Measurements from ENCODE around the gene ATAT1.

The ATAT1 gene

DNA sequence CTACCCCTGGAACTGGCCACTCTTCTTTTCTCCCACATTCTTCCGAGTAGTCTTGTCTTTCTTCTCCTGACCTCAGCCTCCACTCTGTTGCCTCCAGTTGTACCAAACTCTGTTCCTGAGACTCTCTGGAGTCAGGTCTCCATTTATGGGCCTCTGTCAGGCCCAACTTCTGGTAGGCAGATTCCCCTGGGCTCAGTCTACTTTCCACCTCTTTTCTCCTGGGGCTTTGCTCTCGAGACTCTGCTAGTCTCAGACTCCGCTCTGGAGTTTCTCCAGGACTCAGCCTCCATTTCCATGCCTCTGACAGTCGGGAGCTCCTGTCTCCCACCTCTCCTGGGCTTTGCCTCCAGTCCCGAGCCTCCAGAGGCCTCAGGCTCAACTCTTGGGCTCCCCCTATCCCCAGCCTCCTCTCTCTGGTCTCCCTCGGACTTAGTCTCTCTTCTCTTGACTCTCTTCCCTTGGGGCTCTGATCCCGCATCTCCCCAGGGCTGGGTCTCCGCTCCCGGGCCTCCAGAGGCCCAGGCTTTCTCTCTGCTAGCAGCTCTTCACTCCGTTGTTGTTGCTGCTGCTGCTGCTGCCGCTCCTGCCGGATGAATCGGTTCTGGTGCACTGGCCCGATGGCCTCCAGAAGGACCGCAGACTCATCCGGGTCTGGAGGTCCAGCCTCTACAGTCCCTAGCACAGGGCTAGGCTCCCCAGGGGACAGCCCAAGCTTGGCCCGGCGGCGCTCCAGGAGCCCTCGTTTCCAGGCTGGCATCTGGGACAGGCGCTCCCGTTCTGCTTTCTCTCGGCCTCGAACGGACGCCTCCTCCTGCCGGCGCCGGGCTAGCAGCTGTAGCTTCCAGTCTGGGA lies 58.7 kb downstream of the ATAT1 start:
- DNase-seq, result no peak

- peak; percentile 82 for DNase-seq
These were observed 59.6 kb downstream of the ATAT1 start, which contains the start of gene PPP1R18 for GRCh38 chr6:30686009-30686907. Gene PPP1R18, minus strand, starts transcription at chr6:30686645. Its CDS starts 627 bp downstream, at chr6:30686018.

GRCh38 chr6:30686908-30687658 lies 60.4 kb downstream of the ATAT1 start:
- DNase-seq, result peak; percentile 74

DNA sequence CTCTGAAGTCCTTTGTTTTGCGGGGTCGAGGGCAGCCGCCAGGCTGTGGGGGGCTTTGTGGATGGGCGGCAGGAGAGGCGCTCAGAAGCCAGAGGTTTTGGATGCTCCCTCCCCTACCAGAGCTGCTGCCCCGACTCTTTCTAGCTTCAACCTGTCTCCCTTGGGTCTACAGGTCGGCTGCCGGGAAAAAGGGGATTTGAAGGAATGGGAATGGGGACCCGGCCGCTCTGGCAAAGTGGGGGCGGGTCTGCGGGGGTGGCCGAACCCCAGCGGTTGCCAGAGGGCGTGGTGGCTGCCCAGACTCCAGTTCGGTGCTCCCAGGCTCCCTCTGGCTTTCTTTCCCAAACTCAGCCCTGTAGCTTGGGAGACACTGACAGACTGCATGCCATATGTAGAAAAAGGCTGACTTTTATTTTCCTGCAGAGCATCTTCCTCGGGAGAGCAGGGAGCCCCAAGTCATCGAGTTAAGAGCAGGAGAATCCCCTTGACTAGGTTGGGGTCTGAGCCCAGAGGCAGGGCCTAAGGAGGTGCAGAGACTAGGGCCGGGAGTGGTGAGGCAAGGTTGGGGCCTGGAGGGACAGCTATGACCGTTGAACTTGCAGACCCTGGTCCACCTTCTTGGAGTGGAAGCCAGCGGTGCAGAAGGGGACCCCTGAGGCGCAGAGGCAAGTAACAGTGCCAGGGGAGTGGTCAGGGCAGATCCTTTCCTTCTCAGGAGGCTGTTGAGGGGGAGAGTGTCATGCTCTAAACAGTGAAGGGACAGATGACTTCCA lies 61.2 kb downstream of the ATAT1 start:
- no peak for DNase-seq

DNA sequence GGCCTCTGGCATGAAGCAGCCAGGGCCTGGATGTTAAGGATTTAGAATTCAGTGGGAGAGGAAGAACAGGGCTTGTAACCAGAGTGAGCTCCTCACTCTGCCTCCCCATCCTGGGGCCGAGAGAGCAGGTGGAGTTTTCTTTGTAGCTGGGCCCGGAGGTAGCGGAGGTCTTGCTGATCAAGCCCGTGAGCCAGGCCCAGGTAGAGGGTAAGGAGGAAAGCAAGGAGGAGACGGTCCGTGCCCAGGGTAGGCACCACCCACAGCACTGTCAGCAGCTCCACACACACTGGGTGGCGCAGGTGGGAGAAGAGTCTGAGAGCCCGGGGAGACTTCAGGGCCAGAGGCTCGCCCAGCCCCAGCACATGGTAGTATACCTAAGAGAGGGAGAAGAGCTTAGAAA lies 61.9 kb downstream of the ATAT1 start:
- DNase-seq, result no peak

GRCh38 chr6:30689022-30689865 lies 62.6 kb downstream of the ATAT1 start:
- no peak for DNase-seq

GRCh38 chr6:30689985-30690384 lies 63.3 kb downstream of the ATAT1 start:
- DNase-seq, result no peak

DNA sequence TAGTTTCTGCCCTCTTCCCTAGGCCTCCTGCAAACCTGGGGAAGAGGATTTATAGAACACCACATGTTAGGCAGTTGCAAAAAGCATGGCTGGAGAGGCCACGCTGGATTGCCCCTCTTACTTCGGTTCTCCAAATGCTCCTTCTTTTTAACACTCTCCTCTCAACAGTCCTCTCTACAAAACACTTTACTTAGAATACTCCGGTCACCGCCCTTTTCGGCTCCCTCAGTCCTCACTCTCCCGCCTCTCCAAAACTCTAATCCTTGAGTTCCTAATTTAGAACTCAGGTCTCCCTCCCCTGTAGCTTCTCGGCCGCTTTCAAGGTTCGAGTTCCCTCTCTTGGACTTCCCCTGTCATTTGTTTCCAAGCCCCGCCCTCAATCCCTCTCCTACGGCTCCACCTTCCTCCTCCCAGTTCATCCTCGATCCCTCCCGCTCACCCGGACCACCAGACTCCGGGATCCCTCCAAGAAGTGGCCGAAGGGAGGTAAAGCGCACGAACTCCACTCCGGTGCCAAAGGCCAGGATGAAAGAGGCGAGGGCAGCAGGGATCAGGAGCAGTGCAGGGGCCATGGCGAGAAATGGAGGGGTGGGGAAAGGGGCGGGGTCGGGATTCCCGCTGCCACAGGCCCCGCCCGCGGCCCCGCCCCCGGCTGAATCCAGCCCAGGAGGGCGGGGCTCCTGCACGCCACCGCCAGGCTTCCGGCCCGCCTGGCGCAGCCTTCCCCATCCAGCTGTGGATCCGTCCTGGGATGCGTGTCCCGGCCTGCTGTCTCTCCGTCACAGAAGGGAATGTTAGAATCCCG lies 63.9 kb downstream of the ATAT1 start, which contains the start of gene NRM:
Gene NRM, minus strand, starts transcription at position 582 of the 805 bp plus-strand sequence. Its CDS starts 10 bp downstream, at position 572.
- DNase-seq, result peak; percentile 77

GRCh38 chr6:30691208-30691847 lies 64.7 kb downstream of the ATAT1 start:
- no peak for DNase-seq
